ENCODE results near the gene ARPC5L. TPM values are rescaled to one million over a fixed set of nuclear protein-coding genes. Genes with fewer than 3 reads are reported as not detected.

ARPC5L gene
- total and polyA plus RNA-seq, 2 of the 8 experiments (the other 6 are each of a cell fraction or from before 2014, with no cell fraction given), result 34.1 to 50.6 TPM

DNA sequence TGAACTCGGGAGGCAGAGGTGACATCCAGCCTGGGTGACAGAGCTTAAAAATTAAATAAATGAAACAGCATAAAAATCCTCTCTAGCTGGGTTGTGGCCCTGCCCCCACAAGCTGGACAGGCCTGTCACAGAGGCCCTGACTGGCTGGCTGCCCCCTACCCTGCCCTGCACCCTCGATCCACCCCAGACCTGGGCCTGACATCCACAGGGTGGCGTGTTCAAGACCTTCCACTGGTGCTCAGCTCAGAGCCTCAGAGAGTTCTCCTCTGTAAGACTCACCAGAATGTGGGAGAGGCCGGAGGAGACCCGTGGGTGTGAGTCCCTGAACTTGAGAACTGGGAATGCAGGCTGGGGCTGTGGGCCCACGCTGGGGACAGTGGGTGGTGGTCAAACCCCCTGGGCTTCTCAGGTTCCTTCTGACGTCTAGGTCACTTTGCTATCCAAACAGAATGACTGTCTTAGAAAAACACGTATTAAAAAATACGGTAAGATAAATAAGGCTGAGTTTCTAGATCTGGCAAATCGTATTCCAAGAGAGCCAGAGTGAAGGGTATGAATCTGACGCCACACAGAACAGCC is 18.4 kb upstream of the ARPC5L start (continued):
- no peak for TF ChIP-seq SRF (IDR thresholded peaks at IDR 0.05; ENCODE audit: low read depth, low read length)
- no peak for TF ChIP-seq BRCA1 (IDR thresholded peaks at IDR 0.05; ENCODE audit: low read depth, low read length)
- no peak for TF ChIP-seq PHF8 (conservative IDR thresholded peaks at IDR 0.05; ENCODE audit: low read depth, low read length)
- no peak for TF ChIP-seq RBBP5 (IDR thresholded peaks at IDR 0.05; ENCODE audit: borderline replicate concordance, low read depth, low read length)
- TF ChIP-seq, protein P1, sequence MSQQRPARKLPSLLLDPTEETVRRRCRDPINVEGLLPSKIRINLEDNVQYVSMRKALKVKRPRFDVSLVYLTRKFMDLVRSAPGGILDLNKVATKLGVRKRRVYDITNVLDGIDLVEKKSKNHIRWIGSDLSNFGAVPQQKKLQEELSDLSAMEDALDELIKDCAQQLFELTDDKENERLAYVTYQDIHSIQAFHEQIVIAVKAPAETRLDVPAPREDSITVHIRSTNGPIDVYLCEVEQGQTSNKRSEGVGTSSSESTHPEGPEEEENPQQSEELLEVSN (IDR thresholded peaks at IDR 0.05), result no peak
- no peak for TF ChIP-seq RXRA (IDR thresholded peaks at IDR 0.05; ENCODE audit: insufficient read depth, low read depth, low read length)
- TF ChIP-seq SP2 (IDR thresholded peaks at IDR 0.05; ENCODE audit: low read length), result no peak
- TF ChIP-seq, protein P2, sequence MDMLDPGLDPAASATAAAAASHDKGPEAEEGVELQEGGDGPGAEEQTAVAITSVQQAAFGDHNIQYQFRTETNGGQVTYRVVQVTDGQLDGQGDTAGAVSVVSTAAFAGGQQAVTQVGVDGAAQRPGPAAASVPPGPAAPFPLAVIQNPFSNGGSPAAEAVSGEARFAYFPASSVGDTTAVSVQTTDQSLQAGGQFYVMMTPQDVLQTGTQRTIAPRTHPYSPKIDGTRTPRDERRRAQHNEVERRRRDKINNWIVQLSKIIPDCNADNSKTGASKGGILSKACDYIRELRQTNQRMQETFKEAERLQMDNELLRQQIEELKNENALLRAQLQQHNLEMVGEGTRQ (IDR thresholded peaks at IDR 0.05; ENCODE audit: low read length), result no peak
- no peak for TF ChIP-seq CBX8 (IDR thresholded peaks at IDR 0.05; ENCODE audit: borderline replicate concordance, low read depth, low read length)
- TF ChIP-seq, protein P3, sequence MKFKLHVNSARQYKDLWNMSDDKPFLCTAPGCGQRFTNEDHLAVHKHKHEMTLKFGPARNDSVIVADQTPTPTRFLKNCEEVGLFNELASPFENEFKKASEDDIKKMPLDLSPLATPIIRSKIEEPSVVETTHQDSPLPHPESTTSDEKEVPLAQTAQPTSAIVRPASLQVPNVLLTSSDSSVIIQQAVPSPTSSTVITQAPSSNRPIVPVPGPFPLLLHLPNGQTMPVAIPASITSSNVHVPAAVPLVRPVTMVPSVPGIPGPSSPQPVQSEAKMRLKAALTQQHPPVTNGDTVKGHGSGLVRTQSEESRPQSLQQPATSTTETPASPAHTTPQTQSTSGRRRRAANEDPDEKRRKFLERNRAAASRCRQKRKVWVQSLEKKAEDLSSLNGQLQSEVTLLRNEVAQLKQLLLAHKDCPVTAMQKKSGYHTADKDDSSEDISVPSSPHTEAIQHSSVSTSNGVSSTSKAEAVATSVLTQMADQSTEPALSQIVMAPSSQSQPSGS (IDR thresholded peaks at IDR 0.05; ENCODE audit: low read length), result no peak

All from H1 (cell line).